ENCODE measurements around the gene TTC19. TPM values are rescaled to one million over a fixed set of nuclear protein-coding genes. Genes with fewer than 3 reads are reported as not detected.

TTC19 gene
- total and polyA plus RNA-seq, 8 donors = 12.6 to 1,106 (median 54.0) TPM

DNA sequence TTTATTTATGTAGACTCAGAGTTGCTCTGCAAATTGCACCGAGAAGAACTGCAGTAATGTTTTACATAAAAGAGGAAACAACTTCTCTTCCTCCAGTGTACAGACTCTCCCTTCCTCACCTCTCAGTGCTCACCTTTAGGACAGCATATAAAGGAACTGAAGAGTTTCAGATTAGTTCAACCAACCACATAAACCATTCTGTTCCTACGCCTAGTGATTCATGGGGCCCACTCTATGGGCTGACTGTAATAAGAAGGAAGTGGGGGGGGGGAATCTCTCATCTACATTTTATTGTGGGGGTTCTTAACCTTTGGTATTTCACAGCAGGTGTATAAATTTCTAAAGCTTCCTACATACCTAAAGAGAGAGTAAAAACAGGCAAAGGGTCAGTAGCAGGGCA, 18.4 kb upstream of the TTC19 start:
- no peaks in the 10 kb centered on the region for H3K4me1 ChIP-seq
- DNase-seq = no peak
- intact Hi-C loops (cut with DNase I; ENCODE audit: low total_unique reads) = no loop called here
- H3K27ac ChIP-seq = no peak overlapping the region
- H3K27me3 ChIP-seq = no peaks in the 10 kb centered on the region
- TF ChIP-seq EP300 (IDR thresholded peaks at IDR 0.05) = no peak
- TF ChIP-seq CTCF (IDR thresholded peaks at IDR 0.05) = no peak
- TF ChIP-seq POLR2AphosphoS5 (IDR thresholded peaks at IDR 0.05) = no peak
- no peak for TF ChIP-seq POLR2A (IDR thresholded peaks at IDR 0.05)
- H3K4me3 ChIP-seq = no peak overlapping the region
- 32 to 53% (median 41%) methylated on average over 2 of the region's 2 CpGs for WGBS, 5 donors
- no peaks in the 10 kb centered on the region for H3K9me3 ChIP-seq
- peaks cover 21 to 90% (median 88%) of the 10 kb centered on the region in 4 donors for H3K36me3 ChIP-seq

GRCh38 chr17:15981646-15982580, 17.7 kb upstream of the TTC19 start:
- DNase-seq = no peak
- no peak overlapping the region for H3K4me3 ChIP-seq
- no peak overlapping the region for H3K27ac ChIP-seq
- 74 to 89% (median 84%) methylated on average over 5 of the region's 5 CpGs for WGBS, 5 donors
- intact Hi-C loops (cut with DNase I; ENCODE audit: low total_unique reads) = no loop called here
- peaks cover 21 to 90% (median 88%) of the 10 kb centered on the region in 4 donors for H3K36me3 ChIP-seq
- H3K27me3 ChIP-seq = no peaks in the 10 kb centered on the region
- no peak for TF ChIP-seq POLR2A (IDR thresholded peaks at IDR 0.05)
- TF ChIP-seq POLR2AphosphoS5 (IDR thresholded peaks at IDR 0.05) = no peak
- TF ChIP-seq CTCF (IDR thresholded peaks at IDR 0.05) = no peak
- no peak for TF ChIP-seq EP300 (IDR thresholded peaks at IDR 0.05)
- H3K9me3 ChIP-seq = no peaks in the 10 kb centered on the region
- no peaks in the 10 kb centered on the region for H3K4me1 ChIP-seq

DNA sequence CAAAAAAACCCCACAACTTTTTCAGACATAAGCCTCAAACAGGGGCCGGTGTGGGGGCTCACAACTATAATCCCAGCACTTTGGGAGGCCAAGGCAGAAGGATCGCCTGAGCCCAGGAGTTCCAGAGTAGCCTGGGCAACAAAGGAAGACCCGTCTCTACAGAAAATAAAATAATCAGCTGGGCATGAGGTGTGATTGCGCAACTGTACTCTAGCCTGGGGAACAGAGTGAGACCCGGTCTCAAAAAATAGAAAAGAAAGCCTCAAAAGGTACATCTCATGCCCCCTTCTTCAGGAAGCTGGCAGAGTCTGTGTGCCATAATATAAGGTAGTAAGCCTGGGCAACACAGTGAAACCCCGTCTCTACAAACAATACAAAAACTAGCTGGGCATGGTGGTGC, 3.3 kb upstream of the TTC19 start:
- no peak for DNase-seq
- intact Hi-C loops (cut with DNase I; ENCODE audit: low total_unique reads) = no loop called here
- H3K9me3 ChIP-seq = no peaks in the 10 kb centered on the region
- H3K27me3 ChIP-seq = no peaks in the 10 kb centered on the region
- no peak overlapping the region for H3K27ac ChIP-seq
- no peak overlapping the region for H3K4me3 ChIP-seq
- TF ChIP-seq CTCF (IDR thresholded peaks at IDR 0.05) = no peak
- peaks cover 14 to 26% (median 21%) of the 10 kb centered on the region in 4 donors for H3K4me1 ChIP-seq
- peaks cover 4 to 30% (median 28%) of the 10 kb centered on the region in 4 donors for H3K36me3 ChIP-seq
- 72 to 87% (median 76%) methylated on average over 6 of the region's 6 CpGs for WGBS, 5 donors

GRCh38 chr17:15998031-15998562, 1.5 kb upstream of the TTC19 start:
- Histone ChIP-seq H3K4me3 (peak overlapping the region in 2 of 4 donors; percentile 74 to 79), H3K36me3 (peaks cover 9 to 38% (median 31%) of the 10 kb centered on the region in 4 donors), H3K4me1 (peaks cover 16 to 33% (median 25%) of the 10 kb centered on the region in 4 donors), H3K27ac (peak overlapping the region in 3 of 5 donors; percentile 97 to 98 (median 98)), H3K9me3 (no peaks in the 10 kb centered on the region), H3K27me3 (no peaks in the 10 kb centered on the region)
- intact Hi-C loops (cut with DNase I; ENCODE audit: low total_unique reads) = no loop called here
- 77 to 86% (median 79%) methylated on average over 4 of the region's 4 CpGs for WGBS, 5 donors
- DNase-seq = no peak
- TF ChIP-seq POLR2A (IDR thresholded peaks at IDR 0.05) = no peak
- no peak for TF ChIP-seq POLR2AphosphoS5 (IDR thresholded peaks at IDR 0.05)
- no peak for TF ChIP-seq EP300 (IDR thresholded peaks at IDR 0.05)
- no peak for TF ChIP-seq CTCF (IDR thresholded peaks at IDR 0.05)
